NCI-H774 (cell line): ENCODE results near the gene RFTN1.
A peak's percentile ranks its signal among the peaks of the same experiment; 100 is the strongest.

Experiments used
- DNase-seq: peaks from one replicate; lab custom pipeline; 2025; lab: John Stamatoyannopoulos, UW

Gene RFTN1

GRCh38 chr3:16513141-16514020, at the start of gene RFTN1:
TSS of gene RFTN1 (minus strand) at chr3:16513699. CDS start at chr3:16493869, 19,830 bp downstream.
- no peak for DNase-seq

GRCh38 chr3:16559653-16560365, 46.3 kb upstream of the RFTN1 start:
- DNase-seq, result no peak

- no peak for DNase-seq
Measured at GRCh38 chr3:16554126-16554525, 40.6 kb upstream of the RFTN1 start.

- no peak for DNase-seq
Measured at GRCh38 chr3:16552757-16553156, 39.3 kb upstream of the RFTN1 start.

- no peak for DNase-seq
Measured at GRCh38 chr3:16551342-16551976, 38.0 kb upstream of the RFTN1 start.

- DNase-seq, result peak; percentile 72
Measured at GRCh38 chr3:16550676-16551341, 37.3 kb upstream of the RFTN1 start.

GRCh38 chr3:16550305-16550675, 36.8 kb upstream of the RFTN1 start:
- DNase-seq, result peak; percentile 28

GRCh38 chr3:16548721-16549120, 35.2 kb upstream of the RFTN1 start:
- DNase-seq, result no peak

- DNase-seq, result no peak
Measured at GRCh38 chr3:16547561-16548357, 34.3 kb upstream of the RFTN1 start.

GRCh38 chr3:16546186-16547010, 32.9 kb upstream of the RFTN1 start:
- no peak for DNase-seq

- DNase-seq, result no peak
Measured at GRCh38 chr3:16545413-16546185, 32.1 kb upstream of the RFTN1 start.

GRCh38 chr3:16543242-16543864, 29.9 kb upstream of the RFTN1 start:
- DNase-seq, result no peak

- DNase-seq, result no peak
Measured at GRCh38 chr3:16538507-16538906, 25.0 kb upstream of the RFTN1 start.

GRCh38 chr3:16536996-16537395, 23.5 kb upstream of the RFTN1 start:
- DNase-seq, result no peak

GRCh38 chr3:16536344-16536663, 22.8 kb upstream of the RFTN1 start:
- no peak for DNase-seq

- peak; percentile 71 for DNase-seq
Measured at GRCh38 chr3:16534640-16535262, 21.3 kb upstream of the RFTN1 start.

GRCh38 chr3:16533928-16534574, 20.6 kb upstream of the RFTN1 start:
- no peak for DNase-seq

GRCh38 chr3:16529264-16529663, 15.8 kb upstream of the RFTN1 start:
- DNase-seq, result no peak
